ENCODE measurements around the gene ST7.

ST7 gene

DNA sequence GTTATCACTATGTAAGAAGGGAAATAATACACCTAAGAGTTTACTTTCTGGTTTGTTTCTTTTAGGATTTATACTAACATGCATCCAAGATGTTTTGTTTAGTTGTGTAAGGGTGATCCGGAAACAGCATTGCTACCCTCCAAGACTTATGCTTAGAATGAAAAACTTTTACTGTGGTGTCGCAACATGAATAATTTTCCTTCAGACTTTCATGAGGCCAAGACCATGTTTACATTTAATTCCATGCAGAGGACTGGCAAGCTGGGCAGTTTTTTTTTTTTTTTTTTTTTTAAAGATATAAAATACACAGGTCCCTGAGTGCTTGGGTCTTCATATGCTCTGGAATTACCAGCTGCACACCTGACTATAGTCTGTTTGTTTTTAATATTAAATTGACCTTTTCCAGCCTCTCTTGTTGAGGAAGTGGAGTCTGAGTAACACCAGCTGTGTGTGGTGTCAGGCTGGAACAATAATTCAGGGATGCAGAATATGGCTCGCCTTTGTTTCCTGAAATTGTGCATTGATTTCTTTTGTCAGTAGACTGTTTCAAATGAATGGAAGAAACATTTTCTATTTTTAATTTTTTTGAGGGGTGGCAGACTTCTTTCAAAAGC is 81.7 kb downstream of the ST7 start:
- ATAC-seq: no peak

DNA sequence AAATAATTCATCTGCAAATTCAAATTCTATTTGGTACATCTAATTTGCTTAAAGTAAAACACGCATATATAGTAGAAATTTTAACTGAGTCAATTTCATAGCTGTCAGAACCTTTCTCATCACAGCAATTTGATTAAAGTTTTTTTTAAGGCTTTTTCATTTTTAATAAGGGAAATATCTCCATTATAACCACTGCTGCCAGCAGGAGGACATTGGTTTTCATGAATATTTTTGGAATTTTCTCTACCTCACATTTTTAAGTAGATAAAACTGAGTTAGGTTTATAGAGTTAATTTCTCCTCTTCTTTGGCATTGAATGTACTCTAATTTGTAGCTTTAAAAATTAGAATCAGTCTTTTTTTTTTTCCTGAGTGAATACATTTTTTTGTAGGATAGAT is 82.2 kb downstream of the ST7 start:
- ATAC-seq: no peak

DNA sequence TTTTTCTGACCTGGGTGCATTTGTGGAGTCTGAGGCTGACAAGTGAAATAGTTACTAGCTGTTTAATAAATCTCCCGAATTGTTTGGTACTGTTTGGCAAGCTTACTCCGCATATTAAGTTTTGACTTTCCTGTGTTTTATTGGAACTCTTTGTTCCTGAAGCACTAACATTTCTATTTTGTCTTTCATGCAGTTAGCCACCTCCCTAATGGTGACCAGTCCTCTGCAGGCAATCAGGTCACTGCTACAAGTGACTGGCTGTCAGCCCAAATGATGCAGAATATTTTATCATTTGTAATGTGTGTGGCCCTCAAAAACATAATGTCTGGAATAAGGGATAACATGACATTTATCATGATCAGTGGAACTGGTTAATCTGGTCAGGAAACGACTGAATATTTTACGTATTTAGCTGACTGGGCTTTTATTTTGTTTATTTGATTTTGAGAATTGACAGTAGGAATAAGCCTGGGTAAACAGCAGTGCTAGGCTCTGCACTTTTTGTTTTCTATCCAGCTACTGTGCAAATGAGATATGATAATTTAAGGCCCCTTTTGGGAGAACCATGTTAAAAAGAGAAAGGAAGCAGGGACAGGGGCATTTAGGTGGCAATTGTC is 82.9 kb downstream of the ST7 start:
- no peak for ATAC-seq

DNA sequence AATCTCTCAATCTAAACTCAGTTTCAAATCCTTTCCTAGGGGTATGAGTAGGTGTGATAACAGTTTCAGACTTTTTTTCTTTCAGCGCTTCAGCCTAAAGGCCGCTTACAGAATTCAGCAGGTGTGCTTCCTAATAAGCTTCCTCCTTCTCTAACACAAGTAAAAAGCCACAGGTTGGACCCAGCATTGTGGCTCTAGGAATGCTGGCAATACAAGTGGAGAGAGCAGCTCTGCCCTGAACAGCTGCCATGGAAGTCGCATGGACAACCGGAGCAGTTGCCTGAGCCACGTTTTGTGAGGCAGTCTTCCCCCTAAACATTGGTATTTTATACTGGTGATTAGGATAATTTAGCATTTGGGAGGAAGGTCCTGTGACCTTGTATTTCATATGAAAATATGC is 83.5 kb downstream of the ST7 start:
- ATAC-seq: no peak

DNA sequence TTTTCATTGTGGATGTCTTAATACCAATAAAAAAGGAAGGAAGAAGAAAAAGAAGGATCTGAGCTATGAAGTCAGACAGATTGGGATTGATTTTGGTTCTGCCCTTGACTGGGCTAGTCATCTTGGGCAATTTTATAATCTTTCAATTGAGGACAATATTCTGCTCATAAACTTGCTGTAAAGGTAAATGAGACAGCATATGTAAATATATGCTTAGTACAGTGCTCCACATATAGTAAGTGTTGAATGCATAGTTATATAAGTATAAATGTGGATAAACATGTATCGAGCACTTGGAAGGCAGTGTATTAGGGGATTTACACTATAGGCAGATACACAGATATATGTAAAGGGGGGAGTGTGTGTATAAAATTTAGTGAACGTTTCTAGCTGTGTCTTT is 85.1 kb downstream of the ST7 start:
- no peak for ATAC-seq

DNA sequence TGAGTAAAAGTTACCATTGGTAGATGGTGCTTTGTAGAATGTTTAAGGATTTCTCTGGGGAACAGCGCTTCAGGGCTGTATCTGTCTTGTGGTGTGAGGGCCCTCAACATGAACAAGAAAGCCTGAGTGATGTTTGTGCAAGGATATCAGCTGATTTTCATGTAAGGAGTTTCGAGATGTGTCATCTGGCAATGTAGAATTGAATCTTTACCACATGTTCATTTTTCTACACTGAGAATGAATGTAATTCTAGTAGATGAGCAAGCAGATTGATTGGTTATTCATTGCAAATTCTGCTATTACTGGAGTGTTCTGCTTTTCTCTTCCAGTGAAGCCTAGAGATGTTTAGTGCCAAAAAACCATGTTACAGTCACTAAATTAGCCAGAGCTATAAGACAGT is 87.7 kb downstream of the ST7 start:
- ATAC-seq: peak; percentile 70 to 81

DNA sequence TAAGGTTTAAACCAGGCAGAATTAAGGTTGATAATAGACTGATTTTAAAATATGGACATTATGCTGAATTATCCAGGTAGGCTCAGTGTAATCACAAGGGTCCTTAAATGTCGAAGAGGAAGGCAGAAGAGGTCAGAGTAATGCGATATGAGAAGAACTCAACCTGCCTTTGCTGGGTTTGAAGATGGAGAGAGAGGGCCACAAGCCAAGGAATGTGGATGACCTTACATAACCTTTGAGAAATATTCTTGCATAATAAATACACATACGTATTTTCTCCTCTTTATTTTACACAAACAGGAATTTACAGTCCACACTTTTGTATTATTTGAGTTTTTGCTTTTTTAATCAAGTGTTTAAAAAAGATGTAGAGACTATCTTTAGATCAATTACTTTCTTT is 88.5 kb downstream of the ST7 start:
- no peak for ATAC-seq

DNA sequence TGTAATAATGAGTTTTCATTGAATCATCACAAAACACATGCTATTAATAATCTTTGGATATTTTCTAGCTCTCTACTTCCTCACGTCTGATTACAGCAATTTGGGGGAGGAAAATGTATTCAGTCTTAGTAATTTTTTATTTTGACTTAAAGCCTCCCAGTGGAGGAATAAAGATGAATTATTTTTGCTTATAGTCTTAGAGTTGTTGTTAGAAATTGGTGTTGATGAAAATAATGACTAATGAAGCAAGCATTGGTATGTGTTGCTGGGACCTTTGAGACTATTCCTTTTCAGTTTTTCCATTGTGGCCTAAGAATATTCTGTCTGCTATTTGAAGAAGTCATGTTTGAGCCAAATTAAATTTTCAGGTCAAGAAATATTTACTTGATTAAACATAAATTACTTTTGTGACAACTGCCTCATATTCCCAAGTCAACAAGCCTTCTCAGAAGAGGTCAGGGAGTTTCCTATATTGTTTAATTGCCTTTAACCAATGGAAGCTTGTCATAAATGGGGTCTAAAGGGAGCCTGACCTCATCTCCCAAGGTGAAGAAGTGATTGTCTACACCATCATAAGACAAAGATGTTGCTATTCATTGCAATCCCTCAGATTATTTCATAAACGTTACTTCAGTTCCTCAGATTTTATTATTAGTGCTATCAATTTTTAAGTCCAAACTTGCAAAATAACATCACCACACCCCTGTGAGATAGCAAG is 90.0 kb downstream of the ST7 start:
- ATAC-seq: no peak

DNA sequence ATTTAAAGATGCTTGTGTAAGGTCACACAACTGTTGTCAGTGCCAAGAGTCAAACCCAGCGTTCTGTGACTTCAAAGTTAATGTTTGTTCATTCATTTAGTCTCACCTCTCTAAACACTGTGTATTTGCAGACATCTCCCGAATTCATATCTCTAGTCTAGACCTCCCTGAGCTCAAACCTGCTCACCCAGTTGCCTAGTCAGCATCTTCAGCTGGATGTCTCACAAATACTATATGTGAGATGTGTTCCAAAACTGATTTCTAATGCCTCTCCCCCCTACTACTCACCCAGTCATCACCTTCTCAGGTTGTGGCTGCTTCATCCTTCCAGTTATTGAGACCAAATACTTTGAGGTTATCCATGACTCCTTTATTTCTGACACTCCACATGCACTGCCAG is 91.4 kb downstream of the ST7 start:
- no peak for ATAC-seq

DNA sequence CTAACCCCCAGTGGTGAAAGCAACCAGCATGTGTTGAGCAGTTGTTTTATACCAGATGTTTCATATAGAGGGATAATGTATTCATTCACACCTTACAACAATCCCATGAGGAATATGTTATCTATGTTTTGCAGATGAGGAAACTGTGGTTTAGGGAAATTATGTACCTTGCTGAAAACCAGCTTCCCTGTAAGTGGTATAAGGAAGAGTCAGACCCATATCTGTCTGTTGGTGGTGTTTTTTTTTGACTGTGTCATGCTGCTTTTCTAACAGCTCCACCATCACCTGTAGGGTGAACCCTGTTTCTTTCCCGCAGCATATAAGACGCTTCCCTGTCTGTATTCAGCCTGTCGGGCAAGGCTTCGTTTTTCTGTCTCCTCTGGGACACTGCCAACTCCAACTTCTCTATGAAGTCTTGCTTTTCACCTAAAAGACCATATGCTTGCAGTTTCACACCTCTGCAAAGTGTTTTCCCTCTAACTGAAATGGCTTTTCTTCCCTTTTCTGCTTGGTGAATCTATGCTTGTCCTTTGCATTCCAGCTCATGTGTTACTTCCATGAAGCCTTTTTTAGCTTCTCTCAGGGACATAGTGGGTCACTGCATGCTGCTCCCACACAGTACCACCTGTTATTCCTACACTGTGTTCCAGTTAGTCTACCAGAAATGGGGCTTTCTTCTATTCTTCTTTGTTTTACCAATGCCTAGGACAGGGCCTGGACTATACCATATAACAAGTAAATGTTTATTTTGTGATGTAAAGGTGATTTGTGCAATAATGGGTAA is 92.8 kb downstream of the ST7 start:
- no peak for ATAC-seq

DNA sequence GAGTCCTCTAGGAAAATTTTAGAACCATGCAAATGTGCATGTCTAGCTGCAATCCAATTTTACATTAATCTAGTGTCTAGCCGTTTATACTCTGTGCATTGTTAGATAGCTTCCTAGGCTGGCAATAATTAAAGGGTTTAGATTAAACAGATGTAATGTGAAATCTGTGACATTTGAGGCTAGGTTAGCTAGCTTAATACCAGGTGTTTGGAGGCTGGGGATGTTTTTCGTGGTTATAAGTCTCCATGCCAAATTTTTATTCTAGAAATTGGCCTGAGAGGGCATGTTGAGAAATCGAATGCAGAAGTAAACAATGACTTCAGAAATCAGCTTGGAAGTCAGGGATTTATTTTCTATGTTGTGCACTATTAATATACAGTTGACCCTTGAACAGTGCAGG is 94.2 kb downstream of the ST7 start:
- ATAC-seq: no peak

DNA sequence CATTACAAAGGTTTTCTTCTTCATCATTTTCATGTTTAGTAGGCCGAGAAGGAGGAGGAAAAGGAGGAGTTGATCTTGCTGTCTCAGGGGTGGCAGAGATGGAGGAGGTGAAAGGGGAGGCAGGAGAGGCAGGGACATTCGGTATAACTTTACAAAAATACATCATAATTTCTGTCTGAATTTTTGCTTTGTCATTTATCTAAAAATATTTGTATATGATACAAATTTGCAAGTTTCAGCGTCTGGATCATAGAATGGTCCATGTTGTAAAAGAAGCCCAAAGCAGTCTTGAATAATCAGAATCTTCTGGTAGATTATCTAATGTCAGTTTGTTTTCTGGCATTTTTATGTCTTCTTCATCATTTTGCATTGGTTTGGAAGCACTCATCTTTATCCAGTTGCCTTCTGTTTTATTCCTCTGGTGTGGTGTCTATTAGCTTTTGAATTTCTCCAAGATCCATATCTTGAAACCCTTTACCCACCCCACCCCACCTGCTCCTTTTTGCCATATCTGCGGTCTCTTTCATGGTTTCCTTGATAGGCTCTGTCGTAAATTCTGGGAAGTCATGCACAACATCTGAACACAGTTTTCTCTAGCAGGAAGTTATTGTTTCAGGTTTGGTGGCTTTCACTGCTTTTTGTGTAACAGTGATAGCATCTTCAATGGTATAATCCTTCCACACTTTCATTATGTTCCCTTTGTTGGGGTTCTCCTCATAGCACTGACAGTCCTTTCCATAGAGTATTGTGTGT is 95.0 kb downstream of the ST7 start:
- no peak for ATAC-seq

DNA sequence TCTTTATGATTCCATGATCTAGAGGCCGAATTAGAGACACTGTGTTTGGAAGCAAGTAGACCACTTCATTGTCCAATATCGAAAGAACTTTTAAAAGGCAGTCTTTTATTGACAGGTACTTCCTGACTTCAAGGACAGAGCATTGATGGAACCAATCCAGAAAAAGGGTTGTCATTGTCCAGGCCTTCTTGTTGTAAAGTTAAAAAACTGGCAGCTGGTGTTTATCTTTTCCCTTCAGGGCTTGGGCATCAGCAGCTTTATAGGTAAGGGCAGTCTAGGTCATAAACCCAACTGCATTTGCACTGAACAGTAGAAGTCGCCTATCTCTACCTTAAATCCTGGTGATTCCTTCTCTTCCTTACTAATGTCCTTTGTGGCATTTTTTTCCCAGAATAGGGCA is 95.6 kb downstream of the ST7 start:
- ATAC-seq: no peak

DNA sequence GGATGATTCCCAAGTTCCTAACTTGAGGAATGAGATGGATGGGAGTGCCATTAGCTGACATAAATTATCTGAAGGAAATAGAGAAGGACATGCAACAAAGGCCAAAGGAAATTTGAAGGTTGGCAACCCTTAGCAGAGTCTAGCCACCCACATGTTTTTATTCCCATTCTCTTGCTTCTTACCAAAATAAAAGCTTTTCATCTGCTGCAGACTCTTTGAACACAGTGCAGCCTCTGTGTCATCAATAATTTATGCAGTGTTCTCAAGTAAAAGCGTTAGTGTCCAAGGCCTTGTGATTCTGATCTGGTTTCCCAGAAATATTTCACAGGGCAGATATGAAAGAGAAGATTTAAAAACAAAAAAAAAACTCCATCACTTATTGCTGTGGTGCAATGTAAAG is 98.5 kb downstream of the ST7 start:
- ATAC-seq: no peak

DNA sequence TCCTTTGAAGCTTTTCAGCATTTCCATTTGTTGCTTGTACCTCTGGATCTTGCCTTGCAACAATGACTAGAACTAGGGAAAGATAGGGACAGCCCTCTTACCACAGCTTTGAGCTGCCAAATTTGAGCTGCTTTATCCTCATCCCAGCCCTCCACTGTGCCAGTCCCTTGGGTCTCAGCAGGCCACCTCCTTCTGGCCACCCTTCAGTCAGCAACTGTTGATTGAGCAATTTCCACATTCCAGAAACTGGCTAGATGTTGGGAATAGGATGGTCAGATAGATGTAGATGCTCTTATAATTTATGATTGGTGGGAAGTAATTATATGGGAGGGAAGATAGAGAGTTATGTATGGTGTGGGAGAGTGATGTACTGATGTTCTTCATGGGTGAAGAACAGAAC is 100.1 kb downstream of the ST7 start:
- ATAC-seq: no peak

DNA sequence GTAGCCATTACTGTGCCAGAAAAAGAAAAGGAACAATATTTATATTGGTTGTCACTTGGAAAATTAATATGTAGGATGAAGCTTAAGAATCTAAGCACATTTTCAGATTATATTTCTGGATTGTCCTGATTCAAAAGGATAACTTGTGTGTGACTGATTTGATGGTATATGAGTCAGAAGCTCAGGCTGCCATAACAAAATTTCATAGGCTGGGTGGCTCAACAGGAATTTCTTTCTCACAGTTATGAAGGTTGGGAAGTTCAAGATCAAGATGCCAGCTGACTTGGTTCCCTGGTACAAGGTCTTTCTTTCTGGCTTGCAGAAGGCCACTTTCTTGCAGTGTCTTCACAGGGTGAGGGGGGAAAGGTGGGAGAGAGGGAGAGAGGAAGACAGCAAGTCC is 108.5 kb downstream of the ST7 start:
- no peak for ATAC-seq

DNA sequence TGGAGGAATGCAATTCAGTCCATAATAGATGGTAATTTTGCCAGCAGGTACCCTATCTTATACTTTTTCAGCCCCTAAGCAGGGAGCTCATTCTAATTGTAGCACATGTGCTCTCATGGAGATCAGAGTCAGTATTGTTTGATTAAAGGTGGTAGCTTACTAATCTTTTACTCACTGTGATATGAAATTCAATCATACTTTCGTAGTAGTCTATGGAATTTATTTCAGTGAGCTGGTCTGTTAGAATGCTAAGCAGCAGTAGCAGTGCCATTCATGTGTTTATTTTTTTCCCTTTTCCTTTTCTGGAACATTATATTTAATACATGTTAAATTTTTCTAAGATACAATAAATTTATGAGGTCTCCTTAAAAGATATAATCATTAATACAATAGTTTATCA is 109.0 kb downstream of the ST7 start:
- no peak for ATAC-seq

DNA sequence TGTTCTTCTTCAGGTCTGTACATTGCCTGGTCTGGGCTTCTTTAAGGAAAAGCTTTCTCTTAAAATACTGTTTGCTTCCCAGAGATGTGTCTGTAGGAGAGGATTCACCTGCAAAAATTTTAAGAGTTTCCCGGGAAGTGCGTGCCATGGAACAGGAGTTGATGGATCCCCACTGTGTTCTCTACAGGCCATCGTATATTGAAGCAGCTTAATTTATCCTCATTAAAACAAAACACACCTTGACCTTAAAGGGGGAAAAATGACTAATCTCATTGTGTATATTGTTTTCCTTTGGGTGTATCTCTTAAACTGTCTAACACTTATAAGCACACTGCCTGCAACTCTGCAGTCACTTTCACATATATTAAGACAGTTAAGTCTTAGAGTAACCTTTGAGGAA is 111.4 kb downstream of the ST7 start:
- no peak for ATAC-seq

DNA sequence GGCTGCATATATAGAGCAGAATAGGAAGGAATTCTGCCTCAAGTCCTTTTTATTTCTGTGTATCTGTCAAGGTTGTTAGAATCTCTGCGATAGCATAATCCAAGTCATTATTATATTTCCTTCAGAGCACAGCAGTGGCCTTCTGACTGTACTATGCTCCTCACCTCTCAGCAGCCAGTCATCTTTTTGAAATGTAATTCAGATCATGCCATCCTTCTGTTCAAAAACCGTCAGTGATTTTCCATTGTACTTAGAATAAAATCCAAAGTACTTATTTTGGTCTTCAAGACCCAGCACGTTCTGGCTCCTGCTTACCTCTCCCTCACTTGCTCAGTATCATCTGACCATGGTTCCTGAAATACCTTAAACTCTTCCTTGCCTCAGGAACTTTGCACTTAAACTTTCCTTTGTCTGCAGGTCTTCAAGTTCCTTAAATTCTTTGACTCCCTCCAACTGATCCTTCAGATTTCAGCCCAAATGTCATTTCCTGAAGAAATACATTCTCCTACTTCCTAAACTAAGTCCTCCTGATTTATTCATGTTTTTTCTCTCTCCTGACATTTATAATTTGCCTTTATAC is 112.4 kb downstream of the ST7 start:
- no peak for ATAC-seq

DNA sequence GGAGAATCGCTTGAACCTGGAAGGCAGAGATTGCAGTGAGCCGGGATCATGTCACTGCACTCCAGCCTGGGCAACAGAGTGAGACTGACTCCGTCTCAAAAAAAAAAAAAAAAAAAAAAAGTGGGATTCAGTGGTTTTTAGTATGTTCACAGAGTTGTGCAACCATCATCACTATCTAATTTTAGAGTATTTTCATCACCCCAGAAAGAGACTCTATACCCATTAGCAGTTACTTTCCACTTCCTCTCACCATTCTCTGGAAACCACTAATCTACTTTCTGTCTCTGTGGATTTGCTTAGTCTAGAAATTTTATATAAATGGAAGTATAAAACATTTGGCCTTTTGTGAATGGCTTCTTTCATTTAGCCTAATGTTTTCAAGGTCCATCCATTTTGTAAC is 113.4 kb downstream of the ST7 start:
- no peak for ATAC-seq

DNA sequence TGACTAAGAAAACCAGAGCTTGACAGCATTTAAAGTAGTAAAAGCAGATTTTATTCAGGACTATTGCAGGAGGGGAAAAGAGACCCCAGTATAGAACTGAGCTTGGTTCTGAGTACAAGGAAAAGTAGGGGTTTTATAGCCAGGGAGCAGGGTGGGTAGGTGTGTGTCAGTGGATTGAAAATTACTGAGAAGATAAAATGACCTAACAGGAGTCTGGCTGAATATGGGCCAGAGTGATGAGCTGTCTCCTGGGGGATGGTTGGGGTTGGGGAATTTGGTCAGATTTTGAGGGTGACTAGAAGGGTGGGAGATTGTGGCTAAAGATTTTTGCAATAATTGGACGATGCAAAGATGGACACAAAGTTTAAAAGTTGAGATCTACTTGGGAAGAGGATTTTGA is 114.0 kb downstream of the ST7 start:
- no peak for ATAC-seq

DNA sequence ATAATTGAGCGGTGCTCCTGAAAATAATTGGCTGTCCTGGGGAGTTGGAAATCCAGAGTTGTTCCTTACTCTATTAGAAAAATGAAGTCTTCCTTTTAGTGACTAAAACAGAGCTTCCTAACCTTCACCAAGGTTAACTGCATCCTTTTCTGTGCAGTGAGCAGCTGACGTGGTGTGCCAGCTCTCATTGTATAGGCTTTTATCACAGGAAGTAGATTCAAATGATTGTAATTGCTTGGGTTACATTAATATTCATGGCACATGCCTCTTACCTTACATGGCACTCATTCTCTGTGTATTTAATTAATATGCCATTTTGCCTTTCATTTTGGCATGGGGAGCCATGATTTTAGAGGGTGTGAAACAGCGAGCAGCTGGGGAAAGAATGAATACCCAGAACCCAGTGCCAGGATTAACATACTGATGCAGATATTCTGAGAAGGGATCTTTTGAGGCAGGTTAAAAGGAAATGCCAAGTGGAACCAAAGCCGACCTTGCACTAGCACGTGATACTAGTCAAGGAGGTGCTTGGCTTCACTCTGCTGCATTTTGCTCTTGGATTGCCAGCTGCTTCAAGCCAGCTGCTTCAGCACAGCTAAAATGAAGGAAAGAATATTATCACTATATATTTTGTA is 115.3 kb downstream of the ST7 start:
- ATAC-seq: peak; percentile 63 to 70
